Hematopoietic multipotent progenitor cell treated with erythropoietin and hydrocortisone succinate and interleukin-3 and kit ligand, for 8 days (in vitro differentiated cells): ENCODE results near the gene RAB14.
A peak's percentile ranks its signal among the peaks of the same experiment; 100 is the strongest.

Experiments
- DNase-seq: peaks from one replicate; pipeline ENCODE4 v3.0.0-alpha.2; 2015

The RAB14 gene

DNA sequence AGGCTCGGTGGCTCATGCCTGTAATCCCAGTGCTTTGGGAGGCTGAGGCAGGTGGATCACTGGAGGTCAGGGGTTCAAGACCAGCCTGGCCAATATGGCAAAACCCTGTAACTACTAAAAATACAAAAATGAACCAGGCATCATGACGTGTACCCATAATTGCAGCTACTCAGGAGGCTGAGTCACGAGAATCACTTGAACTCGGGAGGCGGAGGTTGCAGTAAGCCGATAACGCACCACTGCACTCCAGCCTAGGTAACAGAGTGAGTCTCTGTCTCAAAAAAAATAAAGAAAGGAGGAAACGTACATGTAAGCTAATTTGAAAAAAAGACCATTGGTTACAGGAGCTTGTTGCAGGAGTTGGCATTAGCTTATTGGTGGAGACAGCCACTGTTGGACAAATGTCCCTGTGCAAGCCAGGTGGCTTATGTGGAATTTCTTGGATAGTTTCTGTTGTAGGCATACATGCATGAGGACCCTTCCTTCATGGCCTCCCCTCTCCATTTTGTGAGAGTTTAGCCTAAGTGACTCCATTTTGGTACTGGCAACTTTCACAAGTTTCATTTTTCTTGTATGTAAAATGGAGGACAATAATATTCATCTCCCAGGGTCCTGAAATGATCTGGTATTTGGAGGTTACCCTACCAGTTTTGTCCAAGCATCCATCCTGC, 16.8 kb upstream of the RAB14 start:
- DNase-seq = no peak

DNA sequence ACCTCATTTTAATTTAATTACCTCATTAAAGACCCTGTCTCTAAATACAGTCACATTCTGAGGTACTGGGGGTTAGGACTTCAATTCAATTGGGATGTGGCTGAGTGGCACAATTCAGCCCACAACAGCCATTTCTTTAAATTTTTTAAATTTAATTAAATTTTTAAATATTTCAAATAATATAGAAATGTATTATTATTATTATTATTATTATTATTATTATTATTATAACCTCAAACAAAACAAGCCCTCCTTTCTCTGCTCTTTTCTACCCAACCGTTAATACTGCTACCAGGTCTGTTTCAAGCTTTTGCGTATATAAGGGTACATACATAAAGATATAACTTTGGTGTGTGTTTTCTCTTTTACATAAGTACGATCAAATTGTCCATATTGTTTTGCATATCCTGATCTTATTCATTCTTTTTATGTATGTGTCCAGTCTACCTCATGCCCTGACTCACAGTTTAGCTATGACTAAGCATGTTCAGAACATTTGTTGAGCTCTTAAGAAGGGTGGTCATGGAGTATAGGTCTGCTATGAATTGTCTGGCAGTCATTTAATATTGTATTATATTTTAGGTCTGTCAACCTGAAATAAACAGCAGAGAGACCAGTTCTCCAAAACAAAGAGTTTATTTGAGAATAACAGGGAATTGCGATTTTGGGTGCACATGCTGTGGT, 16.1 kb upstream of the RAB14 start:
- DNase-seq = no peak

DNA sequence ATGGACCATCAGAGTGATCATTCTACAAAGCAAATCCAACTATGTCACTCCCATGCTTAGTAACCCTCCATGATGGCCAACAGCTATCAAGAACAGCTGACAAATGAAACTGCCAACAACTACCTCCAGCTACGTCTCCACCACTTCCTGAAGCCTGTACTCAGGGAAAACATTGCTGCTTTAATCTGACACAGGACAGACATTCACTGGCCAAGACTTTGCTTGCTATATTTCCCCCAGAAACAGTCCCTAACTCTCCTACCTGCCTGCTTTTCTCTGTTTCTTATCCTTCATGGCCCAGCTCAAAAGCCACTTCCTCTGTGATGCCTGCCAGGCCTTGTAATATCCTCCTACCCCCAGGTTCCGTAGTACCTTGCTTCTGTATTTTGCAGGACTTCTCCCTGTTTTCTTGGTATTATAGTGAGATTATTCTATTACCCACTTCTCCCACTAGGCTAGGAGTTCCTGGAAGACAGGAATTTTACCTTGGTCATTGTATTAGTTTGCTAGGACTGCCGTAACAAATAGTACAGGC, 14.7 kb upstream of the RAB14 start:
- no peak for DNase-seq

DNA sequence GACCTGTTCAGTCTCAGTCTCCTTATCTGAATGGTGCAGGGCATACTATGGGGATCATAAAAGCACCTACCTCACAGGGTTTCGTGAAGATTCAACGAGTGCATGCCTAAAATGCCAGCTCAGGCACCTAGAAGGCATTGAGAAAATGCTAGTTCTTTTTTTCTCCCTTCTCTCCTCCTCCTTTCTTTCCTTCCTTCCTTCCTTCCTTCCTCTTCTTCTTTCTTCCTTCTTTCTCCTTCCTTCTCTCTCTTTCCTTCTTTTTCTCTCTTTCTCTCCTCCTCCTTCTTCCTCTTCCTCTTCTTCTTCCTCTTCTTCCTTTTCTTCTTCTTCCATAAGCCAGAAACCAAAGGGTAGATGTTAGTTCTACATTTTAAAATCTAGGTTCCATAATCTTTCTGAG, 12.3 kb upstream of the RAB14 start:
- DNase-seq = no peak

DNA sequence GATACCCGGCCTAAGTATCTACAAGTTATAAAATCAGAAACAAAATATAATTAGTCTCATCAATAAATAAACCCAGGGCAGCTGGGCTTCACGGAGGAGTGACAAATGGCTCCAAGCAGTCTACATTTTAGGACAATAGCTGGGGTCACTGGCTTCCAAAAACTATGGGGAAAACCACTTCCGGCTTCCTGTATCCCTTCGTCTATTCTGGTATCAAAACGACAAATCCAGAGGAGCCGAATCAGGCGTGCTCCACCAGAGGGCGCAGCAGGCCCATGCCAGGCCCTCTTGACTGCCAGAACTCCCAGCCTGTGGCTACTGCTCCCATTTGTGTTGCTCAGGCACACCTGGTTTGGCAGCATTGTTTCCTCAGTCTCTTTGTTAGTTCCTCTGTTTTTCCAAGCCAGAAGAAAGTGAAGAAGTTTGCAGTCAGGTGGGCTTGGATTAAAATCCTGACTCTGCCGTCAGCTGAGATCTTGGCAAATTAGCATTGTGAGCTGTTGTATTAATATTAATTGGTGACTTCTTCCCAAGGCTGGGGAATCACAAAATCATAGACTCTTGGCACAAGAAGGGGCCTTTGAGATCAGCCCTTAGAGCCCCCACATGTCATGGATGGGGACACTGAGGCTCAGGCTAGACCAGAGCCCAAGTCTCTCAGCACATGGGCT, 11.6 kb upstream of the RAB14 start:
- DNase-seq = peak; percentile 92

DNA sequence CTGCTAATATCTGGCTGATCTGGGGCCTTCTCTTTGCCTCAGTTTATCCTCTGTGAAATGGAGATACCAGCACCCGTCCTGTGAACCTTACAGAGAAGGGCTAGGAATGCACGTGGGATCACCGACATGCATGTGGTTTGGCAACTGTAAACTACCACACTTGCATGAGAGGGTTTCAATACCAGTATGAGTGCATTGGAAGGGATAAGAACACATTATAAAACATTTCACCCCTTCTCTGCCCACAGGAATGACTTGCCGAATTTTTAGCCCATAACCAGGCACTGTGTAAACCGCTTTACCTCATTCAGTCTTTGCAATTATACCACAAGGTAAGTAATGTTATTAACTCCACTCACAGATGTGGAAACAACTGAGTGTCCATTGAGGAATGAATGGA, 8.9 kb upstream of the RAB14 start:
- no peak for DNase-seq

DNA sequence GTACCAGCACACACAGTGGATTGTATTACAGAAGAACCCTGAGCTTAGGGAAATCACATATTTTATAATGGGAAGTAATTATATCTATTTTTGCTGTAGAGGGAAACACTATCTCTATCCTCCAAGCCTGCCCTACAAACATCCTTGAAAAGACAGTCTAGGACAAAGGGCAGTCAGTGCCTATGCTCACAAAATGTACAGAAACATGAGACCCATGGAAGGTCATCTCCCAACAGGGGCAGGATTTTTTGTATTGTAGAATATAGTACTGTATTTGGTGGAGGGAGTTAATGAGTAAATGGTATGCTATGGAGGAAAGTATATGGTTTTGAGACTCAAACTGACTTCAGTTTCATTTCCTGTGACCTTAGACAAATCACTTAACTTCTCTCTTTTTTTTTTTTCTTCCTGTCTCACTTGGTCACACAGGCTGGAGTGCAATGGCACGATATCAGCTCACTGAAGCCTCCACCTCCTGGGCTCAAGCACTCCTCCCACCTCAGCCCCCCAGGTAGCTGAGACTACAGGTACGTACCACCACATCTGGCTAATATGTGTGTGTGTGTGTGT, 5.8 kb upstream of the RAB14 start:
- no peak for DNase-seq

DNA sequence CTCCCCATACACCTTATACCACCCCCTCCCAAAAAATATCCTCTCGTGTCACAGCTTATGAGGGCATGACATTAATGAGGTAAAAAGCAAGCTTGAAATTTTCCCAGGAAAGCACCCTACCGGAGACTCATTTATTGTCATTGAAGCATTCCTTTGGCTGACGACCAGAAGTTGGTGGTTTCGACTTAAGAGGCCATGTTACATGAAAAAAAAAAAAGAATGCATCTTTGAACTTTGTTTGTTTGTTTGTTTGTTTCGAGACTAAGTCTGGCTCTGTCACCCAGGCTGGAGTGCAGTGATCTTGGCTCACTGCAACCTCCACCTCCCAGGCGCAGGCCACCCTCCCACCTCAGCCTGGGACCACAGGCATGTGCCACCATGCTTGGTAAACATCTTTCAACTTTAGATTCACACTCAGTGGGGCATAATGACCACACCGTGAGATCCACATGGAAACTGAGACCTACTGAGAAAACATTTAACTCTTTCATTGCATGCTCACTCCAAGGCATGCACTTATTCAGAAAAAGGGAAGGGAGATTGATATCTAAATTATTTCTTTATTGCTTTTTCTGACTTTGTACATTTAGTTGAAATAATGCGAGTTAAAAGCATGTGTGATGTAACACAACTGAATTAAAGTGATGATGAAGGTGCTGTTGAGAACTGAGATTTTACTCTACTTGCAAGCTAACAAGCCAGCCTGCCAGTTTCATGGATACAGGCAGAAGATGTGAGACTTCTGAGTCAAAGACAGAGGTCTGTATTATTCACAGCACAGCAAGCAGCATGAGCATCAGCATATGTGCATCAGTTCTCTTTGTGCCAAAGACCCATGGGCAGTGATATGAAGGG, 5.1 kb upstream of the RAB14 start:
- DNase-seq = no peak

DNA sequence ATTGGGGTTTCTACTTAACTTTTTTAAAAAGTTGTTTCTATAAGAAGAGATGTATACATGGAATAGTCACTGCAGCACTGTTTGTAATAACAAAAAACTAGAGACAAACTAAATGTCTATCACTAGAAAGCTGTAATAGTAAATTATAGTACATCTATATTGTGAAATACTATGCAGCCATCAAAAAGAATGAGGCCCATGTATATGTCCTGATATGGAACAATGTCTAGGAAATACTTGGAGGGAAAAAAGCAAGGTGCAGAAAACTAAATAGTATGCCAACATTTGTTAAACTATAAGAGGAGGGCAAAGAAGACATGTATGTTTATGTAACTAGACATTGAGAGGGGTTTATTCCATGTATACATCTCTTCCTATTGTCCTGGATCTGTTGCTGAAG, 2.9 kb upstream of the RAB14 start:
- DNase-seq = no peak

DNA sequence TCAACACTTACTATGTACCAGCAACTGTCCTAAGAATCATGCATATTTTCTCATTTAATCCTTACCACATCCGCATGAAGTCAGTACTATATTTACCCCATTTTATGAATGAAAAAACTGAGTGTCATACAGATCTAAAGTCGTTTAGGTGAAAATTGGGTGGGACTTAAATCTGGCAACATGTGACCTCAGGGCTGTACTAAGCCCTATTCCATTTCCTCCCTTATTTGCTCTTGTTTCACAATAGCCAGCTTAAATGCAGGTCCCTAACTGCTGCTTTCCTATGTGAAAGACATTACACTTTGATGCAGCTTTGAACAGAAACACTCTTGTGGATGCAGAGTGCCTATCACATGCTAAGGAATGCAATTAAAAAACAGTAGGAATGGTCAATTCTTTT, 2.5 kb upstream of the RAB14 start:
- no peak for DNase-seq

DNA sequence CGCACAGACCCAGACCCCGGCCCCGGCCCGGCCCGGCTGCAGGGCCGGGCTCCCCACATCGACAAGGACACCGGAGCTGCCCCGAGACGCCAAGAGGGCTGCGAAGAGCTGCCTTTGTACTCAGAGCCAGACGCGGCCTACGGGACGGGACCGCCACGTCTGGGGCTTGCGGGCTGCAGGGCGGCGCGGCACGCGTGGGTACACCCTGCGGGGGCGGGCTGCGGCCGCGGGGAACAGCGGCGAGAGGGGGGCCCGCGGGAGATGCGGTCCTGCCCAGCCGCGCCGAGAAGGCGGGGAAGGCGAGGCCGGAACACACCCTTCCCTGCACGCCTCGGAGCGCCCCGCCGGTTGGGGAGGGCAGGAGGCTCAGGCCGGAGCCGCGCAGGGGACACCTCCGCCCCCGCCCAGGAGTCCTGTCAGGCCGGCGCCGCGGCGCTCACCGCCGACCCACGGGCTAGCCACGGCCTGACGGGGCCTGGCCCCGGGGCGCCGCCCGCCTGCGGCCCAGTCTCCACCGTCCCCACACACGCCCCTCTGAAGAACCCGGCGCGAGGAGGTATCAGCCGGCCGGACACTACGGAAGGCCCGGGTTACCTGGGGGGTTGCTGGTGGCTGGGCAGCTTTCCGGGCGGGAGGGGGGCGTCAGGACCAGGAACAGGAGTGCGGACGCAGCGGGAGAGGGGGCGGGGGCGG, 478 bp downstream of the RAB14 start:
- DNase-seq = peak; percentile 64

DNA sequence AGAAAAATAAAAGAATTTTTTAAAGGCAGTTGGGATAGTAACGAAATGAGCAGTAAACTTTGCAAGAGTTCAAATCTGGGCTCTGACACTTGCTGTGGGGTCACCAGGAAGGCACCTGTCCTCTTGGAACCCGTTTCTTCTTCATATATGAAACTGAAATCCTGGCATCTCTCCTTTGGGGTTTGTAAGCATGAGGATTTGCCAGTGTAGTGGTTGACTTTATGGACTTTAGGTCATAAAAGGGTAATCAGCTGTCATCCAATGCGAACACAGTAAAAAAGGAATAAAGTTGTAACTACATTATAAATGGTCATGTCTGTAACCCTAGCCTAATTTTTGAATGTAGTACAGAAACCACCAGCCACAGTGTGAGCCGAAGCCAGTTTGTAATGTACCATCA, 1.3 kb downstream of the RAB14 start:
- no peak for DNase-seq

DNA sequence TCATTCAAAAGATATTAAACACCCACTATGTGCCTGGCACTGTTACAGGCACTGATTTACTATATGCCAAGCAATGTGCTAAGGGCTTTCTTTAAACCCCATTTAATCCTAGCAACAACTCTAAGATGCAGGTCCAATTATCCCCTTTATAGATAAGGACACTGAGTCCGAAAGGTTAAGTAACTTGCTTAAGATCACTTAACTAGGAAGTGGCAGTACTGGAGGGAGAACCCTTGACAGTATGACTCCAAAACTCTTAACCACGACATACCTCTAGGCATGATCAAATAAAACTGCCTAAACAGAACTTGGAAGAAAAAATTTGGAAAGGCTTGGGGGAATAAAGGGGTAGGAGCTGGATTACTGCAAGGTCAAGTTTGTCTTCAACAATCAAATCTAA, 1.7 kb downstream of the RAB14 start:
- peak; percentile 40 for DNase-seq

DNA sequence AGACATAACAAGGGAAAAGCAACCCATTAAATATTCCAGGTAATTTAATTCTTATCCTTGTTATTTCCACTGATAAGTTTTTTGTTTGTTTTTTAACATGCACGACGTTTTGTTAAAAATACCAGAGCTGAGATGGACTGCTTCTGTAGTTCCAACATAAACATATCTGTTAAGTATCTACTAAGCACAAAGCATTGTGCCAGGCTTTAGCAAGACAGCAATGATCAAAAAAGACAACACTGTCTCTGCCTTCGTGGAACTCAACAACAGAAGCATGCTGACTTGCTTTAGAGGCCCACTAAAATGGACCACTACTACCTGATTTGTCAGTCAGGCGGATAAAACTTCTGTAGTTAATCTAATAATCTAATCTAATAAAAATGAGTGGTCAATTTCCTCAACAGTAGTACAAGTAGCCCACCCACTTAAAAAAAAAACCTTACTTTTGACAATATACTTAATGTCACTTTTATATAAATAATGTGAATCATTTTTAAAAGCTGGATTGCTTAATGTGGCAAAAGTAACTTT, 3.1 kb downstream of the RAB14 start:
- DNase-seq = no peak

DNA sequence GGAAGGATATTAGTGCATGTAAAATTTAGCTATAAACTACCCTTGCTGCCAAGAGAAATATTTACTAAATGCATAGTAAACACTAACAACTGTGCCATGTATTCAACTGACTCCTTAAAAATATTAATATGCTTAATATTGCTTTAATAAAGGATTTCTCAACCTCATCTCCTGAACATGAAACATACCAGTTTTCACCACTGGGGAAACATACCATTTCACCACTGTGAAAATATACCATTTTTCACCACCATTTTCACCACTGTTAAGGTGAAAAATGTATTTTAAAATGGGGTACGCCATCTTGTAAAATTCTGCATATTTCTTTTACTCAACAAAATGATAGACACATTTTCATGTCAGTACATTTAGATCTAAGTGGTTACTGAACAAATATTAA, 4.5 kb downstream of the RAB14 start:
- DNase-seq = no peak

DNA sequence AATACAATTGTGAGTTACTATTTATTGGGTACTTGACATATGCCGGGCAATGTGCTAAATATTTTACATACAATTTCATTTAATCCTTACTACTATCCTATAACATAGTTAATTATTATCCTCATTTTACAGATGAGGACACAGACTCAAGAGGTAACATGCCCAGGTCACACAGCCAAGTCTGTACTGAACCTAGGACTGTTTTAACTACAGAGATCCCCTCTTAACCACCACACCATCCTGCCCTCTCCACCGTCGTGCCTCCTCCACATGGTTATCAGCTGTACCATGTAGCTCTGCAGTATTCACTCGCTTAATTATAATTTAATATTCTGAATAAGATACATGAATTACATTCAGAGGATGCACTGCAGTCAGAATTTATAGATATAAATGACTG, 5.3 kb downstream of the RAB14 start:
- peak; percentile 57 for DNase-seq

DNA sequence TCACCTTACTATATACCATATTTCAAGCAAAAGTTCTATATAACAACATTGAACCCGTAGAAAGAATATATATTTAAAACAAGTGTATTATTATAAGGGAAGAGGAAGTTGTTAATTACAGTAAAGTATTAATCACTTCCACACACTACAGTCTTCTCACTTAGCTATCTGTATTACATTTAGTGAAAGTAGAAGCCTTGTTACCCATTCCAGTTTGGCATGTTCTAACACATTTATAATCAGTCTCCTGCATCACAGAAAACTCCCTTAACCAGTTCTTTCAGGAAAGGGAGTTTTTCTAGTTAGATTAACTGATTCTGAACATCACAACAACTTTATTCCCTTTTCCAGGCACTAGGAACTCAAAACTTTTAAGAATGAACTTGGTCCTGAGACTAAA, 6.9 kb downstream of the RAB14 start:
- no peak for DNase-seq

DNA sequence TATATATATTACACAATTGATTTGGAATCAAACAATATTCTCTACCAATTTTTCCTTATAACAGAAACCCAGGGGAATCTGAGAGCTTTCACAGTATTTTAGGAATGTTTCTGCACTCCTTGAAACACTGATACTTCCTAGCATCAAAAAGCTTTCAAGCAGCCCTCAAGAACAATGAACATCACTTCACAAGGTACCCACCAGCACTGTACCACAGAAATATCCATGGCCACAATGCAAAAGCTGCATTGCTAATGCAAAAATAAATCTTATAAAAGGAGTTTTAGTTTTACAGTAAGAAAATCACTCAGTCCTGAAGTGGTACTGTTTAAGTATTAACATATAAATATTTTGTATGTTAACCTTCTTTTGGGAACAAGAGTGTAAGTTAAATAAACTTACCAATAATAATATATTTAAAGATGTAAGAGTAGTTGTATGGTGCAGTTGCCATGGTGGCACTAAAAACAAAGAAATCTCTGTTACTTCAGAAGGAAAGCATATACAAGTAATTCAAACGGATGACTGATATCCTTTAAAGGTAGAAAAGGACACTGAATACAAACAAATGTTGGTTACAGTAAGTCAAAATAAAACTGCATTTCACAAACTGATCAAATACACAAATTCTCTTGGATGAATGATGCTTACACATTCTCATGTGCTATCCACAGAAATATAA, 8.6 kb downstream of the RAB14 start:
- no peak for DNase-seq

DNA sequence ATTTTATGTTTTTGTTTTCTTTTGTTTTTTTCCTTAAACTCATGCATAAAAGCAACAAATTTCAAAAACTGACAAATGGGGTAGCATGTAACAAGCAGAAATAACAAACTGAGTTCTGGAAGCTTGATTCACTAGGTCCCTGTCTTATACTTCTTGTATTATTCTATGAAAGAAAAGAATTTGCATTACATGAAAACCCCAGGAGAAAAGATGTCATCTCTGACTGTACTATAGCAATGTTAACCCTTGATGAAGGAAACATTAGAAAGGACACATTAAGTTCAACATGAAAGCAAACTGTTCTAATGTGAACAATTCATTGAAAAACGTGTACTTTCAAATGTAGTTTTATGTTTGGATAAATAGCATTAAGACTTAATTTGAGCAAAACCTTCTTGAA, 9.2 kb downstream of the RAB14 start:
- DNase-seq = no peak

DNA sequence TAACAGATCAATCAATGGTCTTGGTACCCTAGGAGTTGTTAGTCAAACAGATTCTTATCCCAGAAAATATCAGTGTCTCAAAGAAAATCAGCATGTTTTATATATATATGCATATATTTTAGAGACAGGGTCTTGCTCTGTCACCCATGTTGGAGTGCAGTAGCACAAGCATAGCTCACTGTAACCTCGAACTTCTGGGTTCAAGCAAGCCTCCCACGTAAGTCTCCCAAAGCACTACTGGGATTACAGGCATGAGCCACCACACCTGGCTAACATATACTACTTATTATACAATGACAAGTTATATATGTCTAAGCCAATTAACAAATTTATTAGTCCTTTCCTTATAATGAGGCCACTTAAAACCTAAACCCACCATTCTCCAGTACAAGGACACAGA, 10.4 kb downstream of the RAB14 start:
- no peak for DNase-seq

DNA sequence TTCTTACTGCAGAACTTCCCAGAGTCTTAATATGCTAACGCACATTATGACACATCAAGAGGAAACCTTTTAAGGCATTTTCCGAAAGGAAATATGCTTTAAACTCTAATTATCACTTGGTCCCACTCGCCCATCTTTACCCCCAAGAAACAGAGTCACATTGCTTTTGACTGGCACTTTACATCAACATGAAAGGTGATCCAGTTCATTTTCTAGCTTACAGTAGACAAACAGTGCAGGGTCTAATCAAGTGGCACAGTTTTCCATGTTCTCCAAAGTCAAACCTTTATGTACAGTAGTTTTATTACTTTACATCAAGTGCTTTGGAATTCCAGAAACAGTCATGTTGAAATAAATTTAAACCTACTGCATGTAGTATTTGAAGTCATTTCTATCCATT, 12.0 kb downstream of the RAB14 start:
- DNase-seq = no peak
